Measurements from ENCODE around the gene CXCL3.

Gene CXCL3

GRCh38 chr4:73989031-73989430, 49.5 kb downstream of the CXCL3 start:
- in situ Hi-C loops (cut with HindIII; ENCODE audit: low pct_ligation_motif_present, low pct_unique_long_range_greater_than_20kb, low sequenced_read_pairs): no loop called here
- no peak for DNase-seq

GRCh38 chr4:73988061-73988460, 50.4 kb downstream of the CXCL3 start, which contains the start of gene PPBP:
TSS of gene PPBP (minus strand) at chr4:73988190. CDS start at chr4:73988103, 87 bp downstream.
- DNase-seq: no peak
- in situ Hi-C loops (cut with HindIII; ENCODE audit: low pct_ligation_motif_present, low pct_unique_long_range_greater_than_20kb, low sequenced_read_pairs): no loop called here
